Common myeloid progenitor, CD34-positive (primary cell): ENCODE measurements around the gene LIN28B.

ENCODE experiments used
- CTCF ChIA-PET: fragments of 350-600 bp; sonication (Branson Sonifier 250); formaldehyde crosslinking; loops from one replicate; lab custom pipeline; 2021; ENCODE audit warnings: antibody characterized with exemption; lab: Charles Lee
- POLR2A ChIA-PET: fragments of 350-600 bp; sonication (Branson Sonifier 250); formaldehyde crosslinking; loops from one replicate; lab custom pipeline; 2021; ENCODE audit warnings: antibody characterized with exemption; lab: Charles Lee
- DNase-seq, 3 donors: peaks; one replicate each; pipeline versions ENCODE4 v3.0.0 to v3.0.0-alpha.2; 2013
- H3K27ac ChIP-seq, 2 experiments: 1 replicate in 1 of 2; 2 replicates in 1 of 2; pipeline ENCODE4 v1.7.0; 2013; ENCODE audit warnings: inconsistent platforms in 2 of 2, low read length in 2 of 2, mild to moderate bottlenecking in 2 of 2, low read depth in 1 of 2, moderate library complexity in 1 of 2; ENCODE audit not compliant: severe bottlenecking in 2 of 2, insufficient read depth in 1 of 2, poor library complexity in 1 of 2
- H3K27me3 ChIP-seq, 5 experiments: replicated peaks in 2 of 5; 1 replicate in 3 of 5; 2 replicates in 2 of 5; pipeline versions ENCODE4 v1.6.1 to v1.7.0; 2013; ENCODE audit warnings: low read length in 4 of 5, mild to moderate bottlenecking in 2 of 5, moderate library complexity in 2 of 5, inconsistent platforms in 1 of 5; ENCODE audit not compliant: insufficient read depth in 5 of 5, control insufficient read depth in 4 of 5
- H3K36me3 ChIP-seq, 4 experiments: 1 replicate in 2 of 4; 2 replicates in 2 of 4; pipeline versions ENCODE4 v1.6.1 to v1.7.0; 2013; ENCODE audit warnings: low read length in 3 of 4, control low read depth in 1 of 4, mild to moderate bottlenecking in 1 of 4; ENCODE audit not compliant: control insufficient read depth in 4 of 4, insufficient read depth in 4 of 4
- H3K4me1 ChIP-seq, 4 experiments: 1 replicate in 3 of 4; 2 replicates in 1 of 4; pipeline versions ENCODE4 v1.6.1 to v1.7.1; 2013; ENCODE audit warnings: low read length in 3 of 4, mild to moderate bottlenecking in 3 of 4, control low read depth in 1 of 4, inconsistent platforms in 1 of 4, moderate library complexity in 1 of 4; ENCODE audit not compliant: control insufficient read depth in 4 of 4, insufficient read depth in 4 of 4; ENCODE audit errors: control extremely low read depth in 1 of 4
- H3K4me3 ChIP-seq, 7 experiments: 1 replicate in 4 of 7; 2 replicates in 3 of 7; pipeline versions ENCODE4 v1.5.1 to v1.7.0; 2013; ENCODE audit warnings: mild to moderate bottlenecking in 7 of 7, low read length in 6 of 7, moderate library complexity in 6 of 7, inconsistent platforms in 2 of 7, low read depth in 2 of 7, control low read depth in 1 of 7; ENCODE audit not compliant: insufficient read depth in 4 of 7, control insufficient read depth in 1 of 7; ENCODE audit errors: extremely low read depth in 1 of 7
- H3K9me3 ChIP-seq, 5 experiments: 1 replicate in 4 of 5; 2 replicates in 1 of 5; pipeline versions ENCODE4 v1.6.1 to v1.7.1; 2013; ENCODE audit warnings: low read length in 4 of 5, mild to moderate bottlenecking in 2 of 5, inconsistent platforms in 1 of 5, low read depth in 1 of 5, moderate library complexity in 1 of 5; ENCODE audit not compliant: control insufficient read depth in 4 of 5, insufficient read depth in 2 of 5; ENCODE audit errors: control extremely low read depth in 1 of 5
- WGBS: methylation state at CpG from one replicate; pipeline ENCODE4 v1.1.5; 2013; ENCODE audit not compliant: insufficient coverage; 5-methylcytosine and 5-hydroxymethylcytosine counted together

The LIN28B gene

DNA sequence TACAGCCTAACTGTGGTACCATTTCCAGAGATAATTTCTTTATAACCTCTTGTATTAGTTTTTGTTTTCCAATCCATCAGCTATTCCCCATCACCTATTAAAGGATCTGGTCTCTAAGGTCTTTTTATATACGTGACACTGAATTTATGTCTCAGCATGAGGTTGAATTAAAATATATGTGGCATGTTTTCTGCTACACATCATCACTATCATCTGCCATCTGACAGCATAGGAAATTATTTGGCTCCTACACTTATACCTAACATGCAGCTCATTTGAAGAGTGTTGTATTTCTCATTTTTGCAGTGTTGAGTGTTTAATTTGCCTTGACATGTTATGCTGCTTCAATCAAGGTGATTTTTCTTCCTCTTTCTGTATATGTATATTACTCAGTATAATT, 100.3 kb downstream of the LIN28B start:
- no CpG with 5 or more reads among the region's 1 CpG for WGBS
- H3K9me3 ChIP-seq: no peaks in the 10 kb centered on the region
- H3K4me1 ChIP-seq: peaks cover 6 to 27% (median 10%) of the 10 kb centered on the region in 4 experiments
- ChIA-PET POLR2A (no interaction called here), CTCF (no interaction called here)
- no peaks in the 10 kb centered on the region for H3K27me3 ChIP-seq
- H3K36me3 ChIP-seq: no peaks in the 10 kb centered on the region
- H3K4me3 ChIP-seq: no peak overlapping the region
- DNase-seq: no peak
- no peak overlapping the region for H3K27ac ChIP-seq

DNA sequence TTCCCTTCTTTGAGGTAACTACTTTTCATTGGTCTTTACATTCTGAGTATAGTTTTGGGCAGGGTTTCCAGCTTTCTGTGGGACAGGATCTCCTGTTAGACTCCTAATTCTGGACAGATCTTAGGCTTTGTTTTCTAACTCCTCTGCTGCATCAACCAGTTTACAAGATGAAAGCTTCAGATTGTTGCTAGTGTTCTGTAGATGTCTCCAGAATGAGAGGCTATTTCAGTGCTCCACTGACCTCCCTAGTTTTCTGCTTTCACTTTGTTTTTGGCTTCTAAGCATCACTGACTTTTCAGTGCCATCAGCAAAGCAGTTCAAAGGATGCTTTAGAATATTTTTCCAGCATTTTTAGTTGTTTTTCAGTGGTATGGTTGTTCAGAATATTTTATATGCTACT, 101.4 kb downstream of the LIN28B start:
- Histone ChIP-seq H3K4me3 (no peak overlapping the region), H3K27ac (no peak overlapping the region), H3K9me3 (no peaks in the 10 kb centered on the region), H3K27me3 (no peaks in the 10 kb centered on the region), H3K4me1 (peaks cover 6 to 27% (median 10%) of the 10 kb centered on the region in 4 experiments), H3K36me3 (no peaks in the 10 kb centered on the region)
- POLR2A ChIA-PET: no interaction called here
- CTCF ChIA-PET: interaction anchor here (0.8 kb wide), 1 partner anchor 14 kb away, joined by 3 read pairs; no protein-coding TSS in a partner anchor
- DNase-seq: peak in 2 of 3 donors; percentile 12 to 26

DNA sequence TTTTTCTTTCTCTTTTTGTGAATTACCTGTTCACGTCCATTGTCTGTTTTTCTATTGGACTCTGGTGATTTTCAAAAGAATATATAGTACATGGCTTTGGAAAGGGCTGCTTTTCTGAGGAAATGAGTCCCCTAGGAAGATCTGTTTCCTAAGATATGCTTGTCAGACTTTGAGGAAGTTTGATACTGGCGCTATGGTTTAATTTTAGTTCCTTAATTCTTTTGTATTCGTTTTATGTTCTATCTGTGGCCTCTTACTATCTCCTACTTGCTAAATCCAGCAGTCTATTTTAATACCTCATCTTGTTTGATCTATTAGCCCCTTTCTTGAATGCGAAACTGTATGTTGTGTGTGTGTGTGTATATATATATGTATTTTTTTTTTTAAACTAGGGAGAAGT, 101.9 kb downstream of the LIN28B start:
- Histone ChIP-seq H3K9me3 (no peaks in the 10 kb centered on the region), H3K4me1 (peaks cover 6 to 27% (median 10%) of the 10 kb centered on the region in 4 experiments), H3K36me3 (no peaks in the 10 kb centered on the region), H3K27ac (peak overlapping the region in 1 of 2 experiments; percentile 12), H3K27me3 (no peaks in the 10 kb centered on the region), H3K4me3 (peak overlapping the region in 2 of 7 experiments; percentile 26 to 39)
- no CpG with 5 or more reads among the region's 4 CpGs for WGBS
- peak; percentile 16 to 64 (median 37) for DNase-seq
- POLR2A ChIA-PET: no interaction called here
- CTCF ChIA-PET: interaction anchor here (0.8 kb wide), 1 partner anchor 15 kb away, joined by 3 read pairs; no protein-coding TSS in a partner anchor

DNA sequence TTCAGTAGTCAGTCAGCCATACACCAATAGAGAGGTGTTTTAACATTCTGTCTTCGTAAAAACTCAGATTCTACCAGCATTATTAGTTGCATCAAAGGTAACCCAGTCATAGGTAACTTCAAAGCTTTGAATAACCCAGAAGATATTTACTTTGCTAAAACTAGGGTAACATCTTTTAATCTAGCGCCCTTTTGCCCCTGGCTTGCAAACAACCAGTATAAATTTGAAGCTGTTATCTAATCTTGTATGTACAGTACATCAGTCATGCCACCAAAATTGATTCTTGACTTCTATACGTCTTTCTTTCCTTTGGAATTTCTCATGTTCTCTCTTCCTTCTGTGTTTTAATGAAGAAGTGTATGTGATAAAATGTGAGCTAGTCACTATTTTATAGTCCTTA, 109.3 kb downstream of the LIN28B start:
- Histone ChIP-seq H3K9me3 (no peaks in the 10 kb centered on the region), H3K36me3 (no peaks in the 10 kb centered on the region), H3K4me1 (no peaks in the 10 kb centered on the region), H3K27me3 (no peaks in the 10 kb centered on the region), H3K4me3 (no peak overlapping the region), H3K27ac (no peak overlapping the region)
- DNase-seq: no peak
- POLR2A ChIA-PET: no interaction called here
- CTCF ChIA-PET: interaction anchor here (0.6 to 2.1 kb wide), 4 partner anchors 11 to 1591 kb away, joined by 3 to 5 read pairs (median 4); no protein-coding TSS in a partner anchor
- 100% methylated on average over 1 of the region's 3 CpGs for WGBS

DNA sequence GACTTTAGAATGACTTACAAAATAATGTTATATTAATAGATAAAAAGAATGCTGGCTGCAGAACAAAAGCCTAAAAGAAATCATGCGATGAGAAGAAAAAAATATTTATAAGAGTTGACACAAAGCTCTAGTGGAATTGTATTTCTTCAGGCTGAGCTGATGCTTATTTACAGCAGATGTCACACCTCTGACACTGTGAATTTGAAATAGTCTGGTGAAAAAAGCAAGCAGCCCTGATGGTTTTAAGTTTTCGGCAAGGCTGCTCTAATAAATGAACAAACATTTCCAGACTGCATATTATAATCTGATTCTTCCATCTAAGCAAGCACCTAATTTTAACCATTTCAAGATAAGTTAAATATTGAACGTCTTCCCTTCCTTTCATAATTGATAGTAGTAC, 109.9 kb downstream of the LIN28B start:
- POLR2A ChIA-PET: no interaction called here
- Histone ChIP-seq H3K27ac (no peak overlapping the region), H3K4me3 (no peak overlapping the region), H3K9me3 (no peaks in the 10 kb centered on the region), H3K36me3 (no peaks in the 10 kb centered on the region), H3K4me1 (no peaks in the 10 kb centered on the region), H3K27me3 (no peaks in the 10 kb centered on the region)
- CTCF ChIA-PET: interaction anchor here (1.2 to 2.1 kb wide), 2 partner anchors 10 to 12 kb away, joined by 4 to 5 read pairs; no protein-coding TSS in a partner anchor
- WGBS: 100% methylated on average over 1 of the region's 3 CpGs
- no peak for DNase-seq

DNA sequence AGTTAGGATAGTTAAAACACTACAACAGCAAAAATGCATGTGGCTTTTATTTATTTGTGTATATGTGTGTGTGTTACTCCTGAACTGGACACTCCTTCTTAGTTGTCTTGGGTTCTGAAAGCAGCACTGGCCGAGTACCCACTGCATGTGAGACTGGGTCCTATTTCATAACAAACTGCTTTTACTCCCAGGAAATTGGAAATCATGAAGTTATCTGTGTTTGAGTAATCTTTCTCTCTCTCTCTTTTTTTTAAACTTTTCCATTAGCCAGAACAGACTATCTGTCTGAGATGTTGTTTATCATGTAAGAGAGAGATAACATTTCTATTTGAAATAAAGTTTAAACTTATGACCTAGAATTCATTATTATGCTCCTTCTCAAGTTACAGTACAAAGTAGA, 110.4 kb downstream of the LIN28B start:
- Histone ChIP-seq H3K9me3 (no peaks in the 10 kb centered on the region), H3K27ac (no peak overlapping the region), H3K4me3 (no peak overlapping the region), H3K36me3 (no peaks in the 10 kb centered on the region), H3K27me3 (no peaks in the 10 kb centered on the region), H3K4me1 (no peaks in the 10 kb centered on the region)
- no CpG with 5 or more reads among the region's 1 CpG for WGBS
- no peak for DNase-seq
- ChIA-PET CTCF (no interaction called here), POLR2A (no interaction called here)

DNA sequence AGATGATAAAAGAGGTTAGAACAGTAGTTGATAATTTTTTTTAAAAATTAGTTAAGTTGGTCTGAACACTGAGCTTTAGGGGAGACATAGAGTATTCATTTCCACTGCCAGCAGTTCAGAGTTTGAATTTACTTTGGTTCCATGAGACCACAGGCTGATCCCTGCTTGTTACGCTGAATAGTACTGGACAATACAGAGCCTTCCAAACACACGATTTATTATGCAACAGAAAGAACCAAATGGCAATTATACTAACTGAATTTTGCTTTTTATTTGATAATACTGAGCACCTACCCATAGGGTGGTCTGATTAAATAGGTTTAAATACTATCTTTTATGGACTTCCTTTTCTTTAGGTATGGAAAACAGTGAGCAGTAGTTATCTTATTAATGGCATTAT, 111.5 kb downstream of the LIN28B start:
- Histone ChIP-seq H3K4me3 (no peak overlapping the region), H3K27me3 (no peaks in the 10 kb centered on the region), H3K4me1 (no peaks in the 10 kb centered on the region), H3K27ac (no peak overlapping the region), H3K9me3 (no peaks in the 10 kb centered on the region), H3K36me3 (no peaks in the 10 kb centered on the region)
- CTCF ChIA-PET: no interaction called here
- no peak for DNase-seq
- POLR2A ChIA-PET: no interaction called here
- no CpG with 5 or more reads among the region's 2 CpGs for WGBS
